Activated CD4-positive, alpha-beta T cell treated with anti-CD3 and anti-CD28 coated beads, Interleukin-2, amount 50 U/mL, for 1 hour (primary cell): ENCODE data around the gene ANKMY2.

ENCODE experiments used
- DNase-seq: peaks from one replicate; pipeline ENCODE4 v3.0.0-alpha.2; 2020

ANKMY2 gene

GRCh38 chr7:16657656-16658279 is 12.2 kb upstream of the ANKMY2 start:
- DNase-seq = no peak

- DNase-seq = no peak
Measured at GRCh38 chr7:16656141-16656540, 10.6 kb upstream of the ANKMY2 start.

- no peak for DNase-seq
Measured at GRCh38 chr7:16655394-16655793, 9.8 kb upstream of the ANKMY2 start.

- no peak for DNase-seq
Measured at GRCh38 chr7:16652888-16653287, 7.3 kb upstream of the ANKMY2 start.

GRCh38 chr7:16652240-16652583 is 6.7 kb upstream of the ANKMY2 start:
- DNase-seq = no peak

GRCh38 chr7:16651396-16652239 is 6.1 kb upstream of the ANKMY2 start:
- DNase-seq = no peak

- DNase-seq = no peak
Measured at GRCh38 chr7:16650266-16650665, 4.7 kb upstream of the ANKMY2 start.

- DNase-seq = no peak
Measured at GRCh38 chr7:16649196-16649595, 3.6 kb upstream of the ANKMY2 start.

GRCh38 chr7:16648551-16648950 is 3.0 kb upstream of the ANKMY2 start:
- DNase-seq = no peak

- DNase-seq = no peak
Measured at GRCh38 chr7:16647435-16647960, 1.9 kb upstream of the ANKMY2 start.

GRCh38 chr7:16646472-16647072 is 1.0 kb upstream of the ANKMY2 start:
- DNase-seq = no peak

- peak; percentile 42 for DNase-seq
Measured at GRCh38 chr7:16644636-16645592, 640 bp downstream of the ANKMY2 start.

GRCh38 chr7:16644157-16644556 is 1.4 kb downstream of the ANKMY2 start:
- DNase-seq = no peak

GRCh38 chr7:16638282-16639280 is 7.0 kb downstream of the ANKMY2 start:
- no peak for DNase-seq

GRCh38 chr7:16637379-16637778 is 8.2 kb downstream of the ANKMY2 start:
- no peak for DNase-seq

GRCh38 chr7:16636555-16637101 is 8.9 kb downstream of the ANKMY2 start:
- DNase-seq = no peak

GRCh38 chr7:16634271-16634738 is 11.2 kb downstream of the ANKMY2 start:
- no peak for DNase-seq

- no peak for DNase-seq
Measured at GRCh38 chr7:16630654-16631053, 14.9 kb downstream of the ANKMY2 start.

GRCh38 chr7:16627236-16627635 is 18.3 kb downstream of the ANKMY2 start:
- DNase-seq = no peak

- no peak for DNase-seq
Measured at GRCh38 chr7:16626388-16626787, 19.2 kb downstream of the ANKMY2 start.

- DNase-seq = no peak
Measured at GRCh38 chr7:16619979-16620408, 25.6 kb downstream of the ANKMY2 start.
